B cell (primary cell): ENCODE measurements around the gene QRICH1. TPM values are rescaled to one million over a fixed set of nuclear protein-coding genes. Genes with fewer than 3 reads are reported as not detected.

Experiments used
- ATAC-seq: fragments of 200-7000 bp; cut with Tn5 transposase; one replicate; pipeline ENCODE4 v1.10.0; 2021; ENCODE audit warnings: low read depth, mild to moderate bottlenecking, moderate number of reproducible peaks, moderate library complexity
- CTCF ChIA-PET: fragments of 350-600 bp; sonication (Branson Sonifier 250); formaldehyde crosslinking; loops from one replicate; lab custom pipeline; 2021; ENCODE audit warnings: antibody characterized with exemption, inconsistent platforms; lab: Charles Lee
- POLR2A ChIA-PET: fragments of 350-600 bp; sonication (Branson Sonifier 250); formaldehyde crosslinking; loops from one replicate; lab custom pipeline; 2021; ENCODE audit warnings: antibody characterized with exemption; lab: Charles Lee
- DNase-seq: peaks from one replicate; pipeline ENCODE4 v3.0.0; 2013
- H2AFZ ChIP-seq: 2 replicates; pipeline ENCODE4 v1.6.1; 2012; ENCODE audit warnings: mild to moderate bottlenecking, low read depth, low read length; ENCODE audit not compliant: insufficient read depth, poor library complexity, severe bottlenecking
- H3K27ac ChIP-seq, 2 donors: 1 replicate in 1 of 2; 2 replicates in 1 of 2; pipeline ENCODE4 v1.5.1; 2012 to 2013; ENCODE audit warnings: low read length in 2 of 2, mild to moderate bottlenecking in 2 of 2, moderate library complexity in 1 of 2
- H3K27me3 ChIP-seq, 4 experiments: fragments of 200-600 bp in 1 of 4; sonication (generic) in 1 of 4; replicated peaks in 1 of 4; 1 replicate in 2 of 4; 2 replicates in 2 of 4; pipeline versions ENCODE4 v1.6.1 to v1.7.0; 2013 to 2016; ENCODE audit warnings: low read length in 3 of 4, mild to moderate bottlenecking in 2 of 4, mixed read lengths in 1 of 4, moderate library complexity in 1 of 4; ENCODE audit not compliant: insufficient read depth in 4 of 4, control insufficient read depth in 3 of 4; ENCODE audit errors: control extremely low read depth in 1 of 4
- H3K36me3 ChIP-seq, 2 experiments: replicated peaks in 1 of 2; 1 replicate in 1 of 2; 2 replicates in 1 of 2; pipeline versions ENCODE4 v1.6.1 to v1.7.1; 2013; ENCODE audit warnings: low read length in 1 of 2; ENCODE audit not compliant: insufficient read depth in 2 of 2, control insufficient read depth in 1 of 2; ENCODE audit errors: control extremely low read depth in 1 of 2, extremely low read depth in 1 of 2
- H3K4me1 ChIP-seq, 2 donors: fragments of 200-600 bp in 1 of 2; sonication (generic) in 1 of 2; 1 replicate in 1 of 2; 2 replicates in 1 of 2; pipeline versions ENCODE4 v1.5.1 to v1.6.1; 2013 to 2017; ENCODE audit warnings: low read length in 2 of 2; ENCODE audit not compliant: control insufficient read depth in 2 of 2, insufficient read depth in 2 of 2
- H3K4me2 ChIP-seq: replicated peaks from 2 replicates; pipeline ENCODE3; 2012; ENCODE audit warnings: mild to moderate bottlenecking, low read depth, low read length; ENCODE audit not compliant: poor library complexity, severe bottlenecking
- H3K4me3 ChIP-seq, 5 experiments: fragments of 200-600 bp in 1 of 5; sonication (generic) in 1 of 5; 1 replicate in 3 of 5; 2 replicates in 2 of 5; pipeline versions ENCODE4 v1.5.1 to v1.7.0; 2011 to 2016; ENCODE audit warnings: low read length in 4 of 5, mild to moderate bottlenecking in 4 of 5, low read depth in 2 of 5, control low read depth in 1 of 5, moderate library complexity in 1 of 5; ENCODE audit not compliant: insufficient read depth in 1 of 5; ENCODE audit errors: control extremely low read depth in 1 of 5, extremely low read depth in 1 of 5
- H3K79me2 ChIP-seq: fragments of 200-600 bp; sonication (generic); one replicate; pipeline ENCODE4 v1.6.0; 2016; ENCODE audit warnings: low read length; ENCODE audit not compliant: control insufficient read depth, insufficient read depth
- H3K9ac ChIP-seq: fragments of 200-600 bp; sonication (generic); 2 replicates; pipeline ENCODE4 v1.6.1; 2017; ENCODE audit warnings: mild to moderate bottlenecking, low read length, moderate library complexity
- H3K9me3 ChIP-seq, 3 donors: one replicate each; pipeline versions ENCODE4 v1.6.1 to v1.7.1; 2013; ENCODE audit warnings: low read length in 2 of 3; ENCODE audit not compliant: control insufficient read depth in 2 of 3, insufficient read depth in 1 of 3; ENCODE audit errors: control extremely low read depth in 1 of 3
- H4K20me1 ChIP-seq: 2 replicates; pipeline ENCODE4 v1.6.0; 2012; ENCODE audit warnings: mild to moderate bottlenecking, low read length; ENCODE audit not compliant: insufficient read depth, control insufficient read depth, poor library complexity, severe bottlenecking
- H3K27ac Mint-ChIP-seq: one replicate; pipeline ENCODE4 v1.8.0; 2021; ENCODE audit warnings: mixed read lengths
- H3K27me3 Mint-ChIP-seq: one replicate; pipeline ENCODE4 v1.8.0; 2021; ENCODE audit warnings: mixed read lengths
- H3K4me1 Mint-ChIP-seq: one replicate; pipeline ENCODE4 v1.8.0; 2021; ENCODE audit warnings: mixed read lengths
- H3K4me3 Mint-ChIP-seq: one replicate; pipeline ENCODE4 v1.8.0; 2021; ENCODE audit warnings: mixed read lengths
- H3K9me3 Mint-ChIP-seq: one replicate; pipeline ENCODE4 v1.8.0; 2022; ENCODE audit warnings: mixed read lengths; ENCODE audit not compliant: insufficient read depth
- CTCF ChIP-seq: fragments of 200-600 bp; IDR thresholded peaks from one replicate; pipeline ENCODE4 v1.8.0; 2022; ENCODE audit warnings: antibody characterized with exemption, mild to moderate bottlenecking
- EZH2 ChIP-seq: IDR thresholded peaks from 2 replicates; pipeline ENCODE4 v1.6.1; 2012; ENCODE audit warnings: borderline replicate concordance, low read depth, mild to moderate bottlenecking, moderate library complexity, low read length; ENCODE audit not compliant: insufficient read depth, poor library complexity, severe bottlenecking
- WGBS: methylation state at CpG from one replicate; pipeline ENCODE4 v1.1.5; 2013; ENCODE audit warnings: missing lambda C conversion rate; ENCODE audit not compliant: insufficient coverage; 5-methylcytosine and 5-hydroxymethylcytosine counted together
- intact Hi-C: fragments of 100-400 bp; cut with micrococcal nuclease; formaldehyde crosslinking; loops from one replicate; pipeline ENCODE4 v1.10.0; 2022
- polyA plus RNA-seq: library from polyadenylated mRNA; depleted of rRNA; stranded (reverse); fragments of >200 nt; gene quantifications from 2 replicates; pipeline ENCODE4 v1.2.3, GENCODE V29; 2012
- total RNA-seq, 2 donors: library from RNA; stranded (reverse); fragments of 120-200 nt in 1 of 2; gene quantifications; 1 replicate in 1 of 2; 2 replicates in 1 of 2; pipeline versions ENCODE4 v1.2.3 to v1.2.4, GENCODE V29; 2013 to 2022

Gene QRICH1
- total and polyA plus RNA-seq, 2 donors (not counting 1 experiment from before 2014, with no cell fraction given): 179 to 187 TPM

- POLR2A ChIA-PET: interaction anchor here (0.7 to 1.5 kb wide), 4 partner anchors 15 to 103 kb away, joined by 3 to 9 read pairs (median 4); partner anchors contain the start of genes NDUFAF3 and WDR6
- Histone ChIP-seq H3K27me3 (no peaks in the 10 kb centered on the region), H3K4me3 (no peak overlapping the region), H2AFZ (no peak overlapping the region), H3K9me3 (no peaks in the 10 kb centered on the region), H3K79me2 (peaks cover 11% of the 10 kb centered on the region), H3K9ac (no peak overlapping the region), H3K36me3 (peaks cover 0 to 8% of the 10 kb centered on the region in 2 experiments), H3K27ac (peak overlapping the region in 1 of 2 donors; percentile 66), H3K4me2 (no peak overlapping the region), H3K4me1 (peaks cover 18 to 21% of the 10 kb centered on the region in 2 donors), H4K20me1 (no peaks in the 10 kb centered on the region)
- peaks cover 28% of the 10 kb centered on the region for H3K4me1 Mint-ChIP-seq
- CTCF ChIA-PET: interaction anchor here (0.6 to 5.5 kb wide), 6 partner anchors 14 to 376 kb away, joined by 3 to 73 read pairs (median 6); partner anchors contain the start of genes IMPDH2 and WDR6
- no peak overlapping the region for H3K27ac Mint-ChIP-seq
- H3K4me3 Mint-ChIP-seq: peak overlapping the region; percentile 92
- TF ChIP-seq CTCF (no peak), EZH2 (no peak)
- no peak for DNase-seq
- no peaks in the 10 kb centered on the region for H3K27me3 Mint-ChIP-seq
- intact Hi-C loops: no loop called here
- no peak for ATAC-seq
- 100% methylated on average over 1 of the region's 5 CpGs for whole genome bisulfite sequencing
- H3K9me3 Mint-ChIP-seq: no peaks in the 10 kb centered on the region
Observed at GRCh38 chr3:48991851-48992545, 101.9 kb downstream of the QRICH1 start.
